Uterus (tissue), 4 donors: ENCODE measurements around the gene VWA5B2. TPM values are rescaled to one million over a fixed set of nuclear protein-coding genes. Genes with fewer than 3 reads are reported as not detected.
"Not testable (repeated sequence)": the region's sequence is repeated elsewhere in the genome, so short reads cannot be mapped to it uniquely, and the experiment has no call there.

Experiments
- DNase-seq, 2 donors: peaks; one replicate each; pipeline ENCODE4 v3.0.0-alpha.2; 2019 to 2020
- H3K27ac ChIP-seq, 2 donors: fragments of 200-600 bp; sonication (generic); 1 replicate in 1 of 2; 2 replicates in 1 of 2; pipeline ENCODE4 v1.5.1; 2016 to 2018
- H3K27me3 ChIP-seq, 2 donors: fragments of 200-600 bp; sonication (generic); one replicate each; pipeline ENCODE4 v1.5.1; 2018 to 2019; ENCODE audit warnings: control low read depth in 1 of 2
- H3K36me3 ChIP-seq, 2 donors: fragments of 200-600 bp; sonication (generic); one replicate each; pipeline ENCODE4 v1.5.1; 2019; ENCODE audit warnings: control low read depth in 1 of 2
- H3K4me1 ChIP-seq, 2 donors: fragments of 200-600 bp; sonication (generic); one replicate each; pipeline ENCODE4 v1.5.1; 2018 to 2019; ENCODE audit warnings: control low read depth in 1 of 2
- H3K4me3 ChIP-seq, 2 donors: fragments of 200-600 bp; sonication (generic); 1 replicate in 1 of 2; 2 replicates in 1 of 2; pipeline ENCODE4 v1.5.1; 2018 to 2019; ENCODE audit warnings: mild to moderate bottlenecking in 1 of 2
- H3K9me3 ChIP-seq, 2 donors: fragments of 200-600 bp; sonication (generic); one replicate each; pipeline ENCODE4 v1.5.1; 2019; ENCODE audit warnings: control low read depth in 1 of 2
- POLR2A ChIP-seq, 2 donors: fragments of 450-650 bp; IDR thresholded peaks; one replicate each; pipeline ENCODE4 v1.6.1; 2016; ENCODE audit warnings: antibody characterized with exemption in 2 of 2, mild to moderate bottlenecking in 1 of 2, moderate library complexity in 1 of 2
- intact Hi-C: fragments of 100-400 bp; cut with DNase I; formaldehyde crosslinking; loops from one replicate; pipeline ENCODE4 v1.15.1; 2023; ENCODE audit warnings: low total_unique reads
- total RNA-seq, 4 donors: library from RNA; depleted of rRNA in 3 of 4; stranded (reverse); fragments of >200 nt in 3 of 4; gene quantifications; one replicate each; pipeline versions ENCODE4 v1.1.0 to v1.2.4, GENCODE V29; 2014 to 2023
- TF ChIP-seq, protein P1 (sequence below), 4 experiments: fragments of 200-600 bp in 2 of 4; fragments of 450-650 bp in 2 of 4; sonication (generic) in 2 of 4; IDR thresholded peaks; one replicate each; pipeline ENCODE4 v1.5.1; 2016 to 2019; ENCODE audit warnings: antibody characterized with exemption in 4 of 4, mild to moderate bottlenecking in 2 of 4, moderate library complexity in 1 of 4
- donor health status: DM: yes; HTN: yes; CAD: no.

The VWA5B2 gene
- total RNA-seq, 4 donors from 2014 or later, result 0.35 TPM; not detected in 3

DNA sequence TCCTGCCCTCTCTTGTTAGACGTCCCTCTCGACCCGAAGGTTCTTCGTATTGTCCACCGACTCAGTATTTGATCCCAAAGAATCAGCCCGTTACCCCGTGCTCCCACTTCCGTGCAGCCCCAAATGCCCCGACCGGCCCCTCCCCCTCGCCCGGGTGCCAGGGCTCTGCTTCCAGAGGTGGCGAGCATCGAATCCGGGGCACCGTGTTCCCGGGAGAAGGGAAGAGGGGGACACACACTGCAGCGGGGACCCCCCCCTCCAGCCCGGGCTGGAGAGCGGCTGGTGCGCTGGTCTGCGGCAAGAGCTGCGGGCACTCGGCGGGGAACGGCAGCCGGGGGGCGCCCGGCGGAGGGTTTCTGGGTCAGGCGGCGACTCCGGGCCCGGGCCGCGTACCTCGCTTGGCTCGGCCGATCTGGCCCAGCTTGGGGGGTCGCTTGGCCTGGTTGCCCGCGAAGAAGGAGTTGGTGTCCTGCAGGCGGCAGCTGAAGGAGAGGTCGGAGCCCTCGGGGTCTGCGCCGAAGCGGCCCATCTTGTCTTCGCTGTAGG lies 31.4 kb downstream of the VWA5B2 start:
- no peak for DNase-seq
- TF ChIP-seq, protein P1, sequence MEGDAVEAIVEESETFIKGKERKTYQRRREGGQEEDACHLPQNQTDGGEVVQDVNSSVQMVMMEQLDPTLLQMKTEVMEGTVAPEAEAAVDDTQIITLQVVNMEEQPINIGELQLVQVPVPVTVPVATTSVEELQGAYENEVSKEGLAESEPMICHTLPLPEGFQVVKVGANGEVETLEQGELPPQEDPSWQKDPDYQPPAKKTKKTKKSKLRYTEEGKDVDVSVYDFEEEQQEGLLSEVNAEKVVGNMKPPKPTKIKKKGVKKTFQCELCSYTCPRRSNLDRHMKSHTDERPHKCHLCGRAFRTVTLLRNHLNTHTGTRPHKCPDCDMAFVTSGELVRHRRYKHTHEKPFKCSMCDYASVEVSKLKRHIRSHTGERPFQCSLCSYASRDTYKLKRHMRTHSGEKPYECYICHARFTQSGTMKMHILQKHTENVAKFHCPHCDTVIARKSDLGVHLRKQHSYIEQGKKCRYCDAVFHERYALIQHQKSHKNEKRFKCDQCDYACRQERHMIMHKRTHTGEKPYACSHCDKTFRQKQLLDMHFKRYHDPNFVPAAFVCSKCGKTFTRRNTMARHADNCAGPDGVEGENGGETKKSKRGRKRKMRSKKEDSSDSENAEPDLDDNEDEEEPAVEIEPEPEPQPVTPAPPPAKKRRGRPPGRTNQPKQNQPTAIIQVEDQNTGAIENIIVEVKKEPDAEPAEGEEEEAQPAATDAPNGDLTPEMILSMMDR (IDR thresholded peaks at IDR 0.05), result no peak
- TF ChIP-seq POLR2A (IDR thresholded peaks at IDR 0.05), result no peak
- intact Hi-C loops, result no loop called here

DNA sequence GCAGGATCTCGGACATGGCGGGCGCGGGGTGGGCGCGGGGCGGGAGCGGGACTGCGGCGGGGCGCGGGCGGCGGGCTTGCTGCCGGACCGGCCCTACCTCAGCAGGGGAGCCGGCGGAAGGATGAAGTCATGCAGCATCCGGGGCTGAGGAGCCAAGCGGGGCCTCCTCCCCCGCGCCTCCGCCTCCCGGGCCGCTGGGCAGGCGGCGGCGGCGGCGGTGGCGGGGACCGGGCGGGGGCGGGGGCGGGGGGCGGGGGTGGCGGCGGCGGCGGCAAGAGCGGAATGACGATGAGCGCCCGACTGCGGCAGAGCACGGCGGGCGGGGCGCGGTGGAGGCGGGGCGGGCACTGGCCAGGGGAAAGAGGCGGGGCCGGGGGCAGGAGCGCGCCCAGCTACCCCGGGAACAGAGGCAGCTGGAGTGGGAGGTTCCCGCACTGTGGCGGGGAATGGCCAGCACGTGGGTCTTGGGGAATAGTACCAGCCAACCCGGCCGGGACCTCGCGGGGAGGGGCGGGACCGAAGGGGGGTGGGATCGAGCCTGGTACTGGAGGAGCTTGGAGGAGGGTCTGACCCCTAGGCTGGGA lies 32.0 kb downstream of the VWA5B2 start, which contains the start of gene CAMK2N2:
Gene CAMK2N2 (minus strand): TSS at position 284 of the 584 bp plus-strand sequence. CDS start 268 bp downstream, at position 16.
- Histone ChIP-seq H3K27ac (no peak within 1 kb of the TSS), H3K27me3 (peaks cover 27% of the 10 kb centered on the region in 2 donors), H3K4me3 (peak within 1 kb of the TSS; percentile 20 to 24), H3K36me3 (no peaks in the 10 kb centered on the region), H3K9me3 (no peaks in the 10 kb centered on the region), H3K4me1 (peaks cover 0 to 24% of the 10 kb centered on the region in 2 donors)
- no peak for DNase-seq
- TF ChIP-seq, protein P1 (IDR thresholded peaks at IDR 0.05), result no peak
- TF ChIP-seq POLR2A (IDR thresholded peaks at IDR 0.05), result no peak
- intact Hi-C loops, result no loop called here

More for the DNA sequence above, 31.4 kb downstream of the VWA5B2 start:
- Histone ChIP-seq H3K27me3 (peaks cover 27% of the 10 kb centered on the region in 2 donors), H3K36me3 (no peaks in the 10 kb centered on the region), H3K9me3 (no peaks in the 10 kb centered on the region), H3K4me1 (peaks cover 0 to 24% of the 10 kb centered on the region in 2 donors), H3K4me3 (peak overlapping the region in 1 of 2 donors; percentile 20), H3K27ac (no peak overlapping the region)

DNA sequence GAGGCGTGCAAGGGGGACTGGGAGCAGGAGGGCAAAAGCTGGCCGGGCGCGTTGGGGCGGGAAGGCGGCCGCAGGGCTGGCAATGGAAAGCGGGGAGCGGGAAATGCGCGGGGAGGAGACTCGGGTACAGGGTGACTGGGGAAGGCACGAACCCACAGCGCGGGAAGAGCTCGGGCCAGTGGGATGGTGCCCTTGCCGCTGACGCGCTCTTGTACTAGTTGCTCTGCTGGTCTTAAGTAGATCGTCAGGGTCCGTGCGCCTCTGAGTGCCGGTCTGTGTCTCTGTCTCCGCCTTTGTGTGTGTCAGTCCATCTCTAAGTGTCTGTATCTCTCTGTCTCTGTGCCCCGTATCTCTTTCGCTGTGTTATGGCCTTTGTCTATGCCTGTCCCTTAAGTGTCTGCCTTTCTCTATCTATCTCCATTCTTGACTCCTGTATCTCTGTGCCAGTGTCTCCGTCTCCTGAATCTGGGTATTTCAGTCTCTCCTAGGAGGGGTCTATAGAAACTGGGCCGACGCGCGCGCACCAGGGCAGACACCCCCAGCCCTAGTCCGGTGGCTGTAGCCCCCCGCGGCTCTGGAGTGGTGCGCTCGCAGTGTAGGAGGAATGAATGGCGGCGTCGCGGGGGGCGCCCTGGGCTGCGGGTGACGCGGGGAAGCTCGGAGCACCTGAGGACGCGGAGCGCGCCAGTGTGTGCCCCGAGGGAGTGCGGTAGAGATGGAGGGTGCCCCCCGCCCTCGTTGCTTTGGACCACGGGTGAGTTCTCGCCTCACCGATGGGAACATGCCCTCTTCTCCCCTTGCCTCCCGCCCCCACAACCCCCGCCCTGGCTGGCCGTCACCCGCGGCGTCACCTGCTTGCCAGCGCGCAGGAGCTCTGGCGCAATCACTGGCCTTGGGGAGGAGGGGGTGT lies 32.7 kb downstream of the VWA5B2 start:
- TF ChIP-seq, protein P1 (IDR thresholded peaks at IDR 0.05), result no peak
- no peak for TF ChIP-seq POLR2A (IDR thresholded peaks at IDR 0.05)
- Histone ChIP-seq H3K4me1 (peaks cover 0 to 24% of the 10 kb centered on the region in 2 donors), H3K4me3 (peak overlapping the region; percentile 20 to 24), H3K27me3 (peaks cover 27% of the 10 kb centered on the region in 2 donors), H3K36me3 (no peaks in the 10 kb centered on the region), H3K9me3 (no peaks in the 10 kb centered on the region), H3K27ac (no peak overlapping the region)
- intact Hi-C loops, result no loop called here
- DNase-seq, result no peak

DNA sequence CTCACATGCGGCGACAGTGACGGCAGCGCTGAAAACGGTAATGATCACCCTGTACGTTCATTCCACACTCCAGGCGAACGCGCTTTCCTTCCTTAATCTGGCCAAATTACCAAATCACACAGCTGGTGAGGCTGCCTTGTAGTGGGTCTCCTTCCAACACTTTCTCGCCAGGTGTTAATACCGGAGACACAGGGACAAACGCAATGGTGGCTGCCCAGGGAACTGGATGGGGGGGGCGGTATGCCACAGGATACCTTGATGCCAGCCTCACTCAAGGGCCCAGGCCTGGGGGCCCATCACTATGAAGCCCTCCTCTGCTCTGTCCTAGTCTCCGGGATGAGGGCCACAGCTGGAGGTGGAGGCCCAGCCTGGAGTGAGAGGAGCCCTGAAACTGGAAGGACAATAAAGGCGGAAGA lies 33.4 kb downstream of the VWA5B2 start:
- H3K4me3 ChIP-seq, result no peak overlapping the region
- intact Hi-C loops, result loop anchor here (1.0 kb wide), 1 partner anchor 28 kb away; no protein-coding TSS in a partner anchor
- H3K36me3 ChIP-seq, result no peaks in the 10 kb centered on the region
- H3K27ac ChIP-seq, result no peak overlapping the region
- no peaks in the 10 kb centered on the region for H3K9me3 ChIP-seq
- peaks cover 0 to 24% of the 10 kb centered on the region in 2 donors for H3K4me1 ChIP-seq
- DNase-seq, result no peak
- no peak for TF ChIP-seq POLR2A (IDR thresholded peaks at IDR 0.05)
- TF ChIP-seq, protein P1 (IDR thresholded peaks at IDR 0.05), result no peak
- H3K27me3 ChIP-seq, result peaks cover 27% of the 10 kb centered on the region in 2 donors

DNA sequence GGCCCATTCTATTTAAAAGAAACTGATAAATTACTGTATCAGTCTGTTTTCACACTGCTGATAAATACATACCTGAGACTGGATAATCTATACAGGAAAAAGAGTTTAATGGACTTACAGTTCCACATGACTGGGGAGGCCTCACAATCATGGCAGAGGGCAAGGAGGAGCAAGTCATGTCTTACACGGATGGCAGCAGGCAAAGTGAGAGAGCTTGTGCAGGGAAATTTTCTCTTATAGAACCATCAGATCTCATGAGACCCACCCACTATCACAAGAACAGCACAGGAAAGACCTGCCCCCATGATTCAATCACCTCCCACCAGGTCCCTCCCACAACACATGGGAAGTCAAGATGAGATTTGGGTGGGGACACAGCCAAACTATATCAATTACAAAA lies 37.9 kb downstream of the VWA5B2 start:
- H3K4me3 ChIP-seq, DNase-seq, H3K4me1 ChIP-seq, H3K36me3 ChIP-seq, H3K27ac ChIP-seq, intact Hi-C loops, H3K9me3 ChIP-seq: not testable (repeated sequence)
- H3K27me3 ChIP-seq, result peaks cover 9 to 22% of the 10 kb centered on the region in 2 donors
